NCI-H2196 treated with DMSO at 0.1 percent for 48 hours (cell line): Measurements from ENCODE around the gene ATG7.
"Not testable (repeated sequence)": the region's sequence is repeated elsewhere in the genome, so short reads cannot be mapped to it uniquely, and the experiment has no call there.

ENCODE experiments used
- DNase-seq: peaks from one replicate; lab custom pipeline; 2025; ENCODE audit not compliant: unreplicated experiment; lab: John Stamatoyannopoulos, UW

Gene ATG7

DNA sequence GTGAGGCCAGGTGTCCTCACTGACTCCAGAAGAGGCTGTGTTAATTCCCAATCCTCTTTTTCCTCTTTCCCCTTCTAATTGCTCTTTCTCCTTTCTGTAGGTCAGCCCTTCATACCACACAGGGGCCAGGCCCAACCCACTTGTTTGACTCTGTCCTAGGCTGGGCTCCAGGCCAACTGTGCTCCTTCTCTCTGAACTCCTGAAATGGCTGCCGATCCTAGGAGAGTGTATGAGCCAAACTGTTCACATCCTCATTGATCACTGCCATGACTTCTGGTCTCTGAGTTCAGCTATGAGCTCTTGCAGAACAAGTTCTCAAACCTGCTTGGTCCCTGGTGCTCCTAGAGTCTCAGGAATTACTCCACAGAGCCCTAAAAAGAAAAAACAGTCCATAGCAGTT lies 226.4 kb downstream of the ATG7 start:
- peak; percentile 54 for DNase-seq

DNA sequence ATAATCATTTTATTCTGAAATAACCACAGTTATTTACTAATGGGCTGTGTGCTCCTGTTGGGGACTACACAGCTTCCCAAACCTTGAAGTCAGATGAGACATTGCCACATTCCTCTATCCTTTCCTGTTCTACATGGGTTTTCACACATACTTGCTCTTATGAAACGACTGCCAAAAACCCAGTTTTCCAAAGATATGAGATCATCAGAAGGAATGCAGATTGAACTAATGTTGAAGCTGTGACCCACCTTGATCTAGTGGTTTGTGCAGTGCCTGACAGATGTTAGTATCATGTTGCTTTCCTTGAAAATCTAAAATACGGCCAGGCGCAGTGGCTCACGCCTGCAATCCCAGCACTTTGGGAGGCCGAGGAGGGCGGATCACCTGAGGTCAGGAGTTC lies 226.9 kb downstream of the ATG7 start:
- DNase-seq = no peak

DNA sequence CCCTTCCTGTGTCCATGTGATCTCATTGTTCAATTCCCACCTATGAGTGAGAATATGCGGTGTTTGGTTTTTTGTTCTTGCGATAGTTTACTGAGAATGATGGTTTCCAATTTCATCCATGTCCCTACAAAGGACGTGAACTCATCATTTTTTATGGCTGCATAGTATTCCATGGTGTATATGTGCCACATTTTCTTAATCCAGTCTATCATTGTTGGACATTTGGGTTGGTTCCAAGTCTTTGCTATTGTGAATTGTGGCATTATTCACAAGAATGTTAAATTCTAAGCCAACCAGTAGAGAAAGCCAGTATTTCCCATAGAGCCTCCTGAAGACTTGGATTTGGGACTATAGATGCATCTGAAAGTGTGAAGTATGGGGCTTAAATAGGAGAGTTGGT lies 230.2 kb downstream of the ATG7 start:
- not testable (repeated sequence) for DNase-seq

DNA sequence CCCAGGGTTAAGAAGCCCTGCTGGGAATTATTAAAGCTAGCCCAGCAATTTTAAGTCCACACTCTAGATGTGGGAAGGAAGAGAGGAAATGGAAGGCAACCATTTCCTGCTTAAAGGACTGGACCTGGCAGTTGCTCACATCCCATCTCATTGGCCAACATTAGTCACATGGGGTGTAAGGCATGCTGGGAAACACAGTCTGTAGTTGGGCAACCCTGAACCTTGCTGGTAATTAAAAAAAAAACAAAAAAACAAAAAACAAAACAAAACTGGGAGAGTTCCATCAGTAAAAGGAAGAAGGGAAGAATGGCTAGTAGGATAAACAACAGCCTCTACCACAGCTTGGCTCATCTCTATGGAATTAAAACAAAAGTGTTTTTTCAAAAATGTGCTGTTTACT lies 235.5 kb downstream of the ATG7 start:
- DNase-seq = no peak

DNA sequence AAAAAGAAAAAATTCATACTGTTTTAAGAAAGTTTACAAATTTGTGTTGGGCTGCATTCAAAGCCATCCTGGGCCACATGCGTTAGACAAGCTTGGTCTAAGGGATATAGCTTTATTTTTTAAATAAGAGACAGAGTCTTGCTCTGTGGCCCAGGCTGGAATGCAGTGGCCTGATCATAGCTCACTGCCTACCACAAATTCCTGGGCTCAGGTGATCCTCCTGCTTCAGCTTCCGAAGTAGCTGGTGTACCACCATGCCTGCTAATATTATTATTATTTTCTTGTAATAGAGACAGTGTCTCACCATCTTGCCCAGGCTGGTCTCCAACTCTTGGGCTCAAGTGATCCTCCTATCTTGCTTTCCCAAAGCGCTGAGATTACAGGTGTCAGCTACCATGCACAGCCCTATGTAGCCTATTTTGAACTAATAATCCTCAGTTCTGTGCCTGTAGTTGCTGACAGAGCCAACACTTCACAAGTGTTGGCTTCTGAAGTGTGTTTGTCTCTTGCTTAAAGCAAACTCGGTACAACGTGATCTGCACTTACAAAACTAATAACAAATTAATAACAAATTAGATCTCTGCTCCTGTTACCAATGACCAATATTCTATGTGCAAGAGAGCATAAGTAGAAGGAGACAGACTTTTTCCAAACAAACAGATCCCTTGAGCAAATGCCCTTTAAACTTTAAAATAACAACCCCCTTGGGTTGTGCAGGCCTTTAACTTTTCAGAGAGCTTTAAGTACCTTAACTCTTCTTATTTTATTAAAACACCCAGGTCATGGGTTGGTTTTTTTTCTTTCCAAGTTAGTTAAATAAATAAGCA lies 236.4 kb downstream of the ATG7 start:
- no peak for DNase-seq

DNA sequence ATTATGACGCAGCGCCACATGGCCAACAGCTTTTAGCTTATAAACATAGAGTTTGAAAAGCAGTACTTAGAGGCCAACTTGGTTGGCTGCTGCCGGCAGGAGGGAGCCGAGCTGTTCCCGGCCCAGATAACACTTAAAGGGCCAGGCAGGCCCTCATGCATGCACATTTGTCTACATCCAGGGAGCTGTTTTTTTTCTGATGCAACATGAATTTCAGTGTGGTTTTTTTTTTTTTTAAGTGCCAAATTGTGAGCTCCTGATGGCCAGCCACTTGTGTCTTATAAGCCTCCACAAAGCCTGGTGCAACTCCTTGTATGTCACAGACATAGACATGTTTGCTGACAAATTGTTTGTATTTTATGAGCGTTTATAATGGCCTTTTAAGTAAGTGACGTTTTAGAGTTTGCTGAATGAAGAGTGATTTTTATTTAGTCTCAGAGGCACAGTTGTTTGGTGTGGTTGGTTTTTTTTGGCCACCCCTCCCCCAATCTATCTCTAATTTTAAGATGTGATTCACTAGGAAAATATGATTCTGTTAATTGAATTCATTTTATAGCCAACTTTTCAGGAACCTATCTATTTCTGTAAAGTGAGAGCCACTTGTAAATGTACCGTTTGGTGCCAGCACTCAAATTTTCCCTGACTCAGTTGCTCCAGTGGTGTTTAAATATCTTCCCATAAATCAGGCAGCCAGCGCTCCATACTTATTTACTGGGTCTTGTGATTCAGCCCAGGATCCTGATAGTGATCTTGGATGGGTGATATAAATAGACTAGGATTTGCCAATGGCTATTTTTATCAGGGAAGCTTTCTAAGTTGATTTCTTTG lies 237.2 kb downstream of the ATG7 start:
- DNase-seq = no peak

DNA sequence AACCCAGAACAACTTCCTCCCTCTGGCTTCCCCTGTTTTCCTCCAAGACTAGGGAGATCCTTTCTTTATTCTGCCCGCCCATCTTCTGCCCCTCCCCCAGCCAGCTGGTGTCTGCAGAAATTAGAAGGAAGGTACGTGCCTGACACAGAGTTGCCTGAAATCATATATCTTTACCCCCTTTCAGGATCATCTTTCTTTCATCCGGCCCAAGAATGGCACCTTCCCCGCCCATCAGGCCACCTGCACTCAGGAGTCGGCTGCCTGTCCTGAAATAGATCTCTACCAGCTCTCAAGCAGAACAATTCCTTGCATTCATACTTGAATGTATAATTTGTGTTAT lies 237.8 kb downstream of the ATG7 start:
- DNase-seq = no peak

DNA sequence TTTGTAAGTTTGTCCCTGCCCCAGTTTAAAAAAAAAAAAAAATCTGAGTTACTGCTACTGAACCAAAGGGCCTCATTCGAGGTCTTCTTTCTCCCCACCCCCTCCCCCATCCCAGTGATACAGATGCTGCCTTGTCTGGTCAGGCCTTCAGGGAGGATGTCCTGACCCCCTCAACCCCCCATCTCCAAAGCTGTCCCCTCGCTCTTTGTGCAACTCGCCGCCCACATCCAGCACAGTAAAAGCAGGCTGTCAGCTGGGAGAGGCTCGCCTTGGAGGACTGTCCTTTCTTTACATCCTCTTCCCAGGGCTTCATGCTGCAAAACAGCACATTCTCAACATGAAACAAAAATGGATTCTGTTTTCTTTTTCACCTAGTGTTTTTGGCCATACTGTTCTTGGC lies 238.2 kb downstream of the ATG7 start:
- DNase-seq = no peak

DNA sequence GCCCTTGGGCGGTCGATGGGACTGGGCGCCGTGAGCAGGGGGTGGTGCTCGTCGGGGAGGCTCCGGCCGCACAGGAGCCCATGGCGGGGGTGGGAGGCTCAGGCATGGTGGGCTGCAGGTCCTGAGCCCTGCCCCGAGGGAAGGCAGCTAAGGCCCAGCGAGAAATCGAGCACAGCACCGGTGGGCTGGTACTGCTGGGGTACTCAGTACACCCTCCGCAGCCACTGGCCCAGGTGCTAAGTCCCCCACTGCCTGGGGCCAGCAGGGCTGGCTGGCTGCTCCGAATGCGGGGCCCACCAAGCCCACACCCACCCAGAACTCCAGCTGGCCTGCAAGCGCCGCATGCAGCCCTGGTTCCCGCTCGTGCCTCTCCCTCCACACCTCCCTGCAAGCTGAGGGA lies 239.4 kb downstream of the ATG7 start:
- DNase-seq = not testable (repeated sequence)

DNA sequence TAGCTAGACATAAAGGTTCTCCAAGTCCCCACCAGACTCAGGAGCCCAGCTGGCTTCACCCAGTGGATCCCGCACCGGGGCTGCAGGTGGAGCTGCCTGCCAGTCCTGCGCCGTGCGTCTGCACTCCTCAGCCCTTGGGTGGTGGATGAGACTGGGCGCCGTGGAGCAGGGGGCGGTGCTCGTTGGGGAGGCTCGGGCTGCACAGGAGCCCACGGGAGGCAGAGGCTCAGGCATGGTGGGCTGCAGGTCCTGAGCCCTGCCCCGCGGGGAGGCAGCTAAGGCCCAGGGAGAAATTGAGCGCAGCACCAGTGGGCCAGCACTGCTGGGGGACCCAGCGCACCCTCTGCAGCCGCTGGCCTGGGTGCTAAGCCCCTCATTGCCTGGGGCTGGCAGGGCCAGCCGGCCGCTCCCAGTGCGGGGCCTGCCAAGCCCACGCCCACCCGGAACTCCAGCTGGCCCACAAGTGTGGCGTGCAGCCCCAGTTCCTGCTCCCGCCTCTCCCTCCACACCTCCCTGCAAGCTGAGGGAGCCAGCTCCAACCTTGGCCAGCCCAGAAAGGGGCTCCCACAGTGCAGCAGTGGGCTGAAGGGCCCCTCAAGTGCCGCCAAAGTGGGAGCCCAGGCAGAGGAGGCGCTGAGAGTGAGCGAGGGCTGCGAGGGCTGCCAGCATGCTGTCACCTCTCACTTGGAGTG lies 241.1 kb downstream of the ATG7 start:
- DNase-seq = not testable (repeated sequence)

DNA sequence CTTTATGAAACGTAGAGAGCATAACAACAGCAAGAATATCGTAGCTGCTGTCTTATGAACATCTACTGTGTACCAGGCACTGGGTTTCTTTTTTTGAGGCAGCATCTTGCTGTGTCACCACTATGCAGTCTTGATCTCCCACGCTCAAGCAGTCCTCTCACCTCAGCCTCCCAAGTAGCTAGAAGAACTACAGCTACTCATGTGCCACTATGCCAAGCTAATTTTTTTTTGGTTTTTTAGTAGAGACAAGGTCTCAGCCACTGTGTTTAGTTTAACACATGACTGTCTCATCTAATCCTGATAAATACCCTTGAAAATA lies 241.6 kb downstream of the ATG7 start:
- DNase-seq = no peak

DNA sequence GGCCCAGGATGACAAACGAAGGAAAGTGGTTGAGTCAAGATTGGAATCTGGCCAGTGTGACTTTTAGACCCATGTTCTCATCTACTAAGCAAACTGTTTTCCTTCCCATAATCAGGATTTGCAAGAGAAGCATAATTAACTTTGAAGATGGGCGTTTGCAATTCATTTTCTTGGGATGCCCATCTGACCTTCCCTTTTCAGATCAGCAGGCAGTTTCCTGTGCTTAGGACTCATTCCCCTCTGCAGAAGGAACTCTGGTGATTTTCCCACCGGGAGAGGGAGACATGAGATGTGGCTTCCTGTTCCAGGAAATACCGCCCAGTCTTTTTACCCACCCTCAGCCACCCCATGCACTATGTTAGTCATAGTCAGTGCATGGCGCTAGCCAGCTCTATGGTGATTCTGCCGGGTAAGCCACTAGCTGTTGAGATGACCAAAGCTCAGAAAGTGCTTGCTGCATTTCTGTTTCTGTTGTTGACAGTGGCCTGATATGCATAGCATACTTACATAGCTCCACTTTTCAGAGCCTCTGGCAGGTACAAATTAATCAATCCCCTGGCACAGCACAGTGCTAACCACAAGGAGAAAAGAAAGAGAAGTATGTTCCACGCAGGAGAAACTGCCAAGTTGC lies 242.1 kb downstream of the ATG7 start:
- DNase-seq = no peak

DNA sequence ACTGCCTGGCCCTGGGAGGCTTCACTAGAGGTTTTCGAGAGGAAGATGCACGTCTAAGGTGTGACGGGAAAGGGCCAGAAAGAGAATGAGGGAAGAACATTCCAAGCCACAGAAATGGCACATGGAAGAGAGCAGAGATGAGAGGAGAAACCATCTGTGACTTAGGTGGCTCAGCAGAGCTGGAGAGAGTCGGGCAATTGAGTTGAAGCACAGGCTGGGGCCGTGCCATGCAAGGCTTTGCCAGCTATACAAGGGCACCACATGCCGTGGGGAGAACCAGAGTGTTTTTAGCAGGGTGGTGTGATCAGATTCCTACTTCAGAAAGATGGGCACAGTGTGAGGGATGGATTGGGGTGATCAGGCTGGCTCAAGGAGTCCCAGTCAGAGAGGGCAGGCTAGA lies 245.4 kb downstream of the ATG7 start:
- no peak for DNase-seq

DNA sequence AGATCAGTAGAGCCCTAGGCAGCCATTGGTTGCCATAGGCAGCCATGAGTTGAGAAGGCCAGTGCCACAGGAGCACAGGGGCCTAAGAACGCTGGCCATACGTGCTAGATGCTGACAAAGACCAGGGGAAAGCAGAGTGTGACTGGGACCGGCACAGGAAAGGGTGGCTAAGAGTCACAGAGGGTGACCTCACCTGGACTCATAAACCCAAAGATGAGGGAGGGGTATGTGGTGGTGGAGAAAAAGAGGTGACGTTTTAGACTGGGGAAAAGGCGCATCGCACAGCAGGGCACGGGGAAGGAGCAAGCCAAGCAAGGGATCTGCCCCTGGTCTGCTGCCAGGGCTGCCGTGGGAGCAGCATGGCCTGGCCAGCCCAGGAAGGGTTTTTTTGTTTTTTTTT lies 249.0 kb downstream of the ATG7 start:
- DNase-seq = no peak

DNA sequence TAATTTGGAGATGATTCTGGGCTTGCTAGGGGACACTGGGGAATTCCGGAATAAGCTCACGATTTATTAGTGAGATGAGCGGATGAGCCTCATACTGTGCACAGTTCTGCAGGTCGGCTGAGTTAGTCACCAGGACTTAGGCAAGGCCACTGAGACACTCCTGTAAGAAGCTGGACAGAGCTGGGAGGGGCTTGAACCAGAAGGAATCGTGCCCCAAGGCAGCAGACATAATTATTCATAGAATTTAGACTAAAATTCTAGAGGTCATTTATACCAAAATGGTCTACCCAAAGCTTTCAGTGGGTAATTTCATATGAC lies 250.2 kb downstream of the ATG7 start:
- no peak for DNase-seq

DNA sequence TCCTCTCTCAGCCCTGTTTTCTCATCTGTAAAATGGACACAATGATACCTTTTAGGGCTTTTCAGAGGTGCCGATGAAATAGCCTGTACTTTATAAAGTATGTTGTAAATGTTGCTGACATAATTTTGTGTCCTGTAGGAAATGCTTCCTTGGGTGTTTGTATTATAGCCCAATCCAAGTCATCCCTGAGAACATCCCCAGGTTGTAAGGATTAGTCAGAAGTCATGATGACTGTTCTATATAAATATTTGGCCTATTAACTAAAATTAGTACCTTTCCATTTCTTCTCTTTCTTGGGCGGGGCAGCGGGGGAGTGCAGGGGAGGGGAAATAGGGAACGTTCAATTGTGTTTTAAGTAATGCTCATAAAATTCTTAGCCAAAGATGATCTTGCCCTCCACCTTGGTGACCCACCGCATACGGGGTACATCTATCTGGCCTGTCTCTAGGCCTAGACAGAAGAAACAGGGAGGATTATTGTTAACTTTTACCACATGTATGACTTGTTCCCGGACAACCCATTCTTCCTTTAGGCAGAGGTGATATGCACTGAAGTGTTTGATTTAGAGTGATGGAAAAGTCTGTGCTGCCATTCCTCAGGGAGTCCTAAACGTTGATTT lies 250.9 kb downstream of the ATG7 start:
- no peak for DNase-seq

DNA sequence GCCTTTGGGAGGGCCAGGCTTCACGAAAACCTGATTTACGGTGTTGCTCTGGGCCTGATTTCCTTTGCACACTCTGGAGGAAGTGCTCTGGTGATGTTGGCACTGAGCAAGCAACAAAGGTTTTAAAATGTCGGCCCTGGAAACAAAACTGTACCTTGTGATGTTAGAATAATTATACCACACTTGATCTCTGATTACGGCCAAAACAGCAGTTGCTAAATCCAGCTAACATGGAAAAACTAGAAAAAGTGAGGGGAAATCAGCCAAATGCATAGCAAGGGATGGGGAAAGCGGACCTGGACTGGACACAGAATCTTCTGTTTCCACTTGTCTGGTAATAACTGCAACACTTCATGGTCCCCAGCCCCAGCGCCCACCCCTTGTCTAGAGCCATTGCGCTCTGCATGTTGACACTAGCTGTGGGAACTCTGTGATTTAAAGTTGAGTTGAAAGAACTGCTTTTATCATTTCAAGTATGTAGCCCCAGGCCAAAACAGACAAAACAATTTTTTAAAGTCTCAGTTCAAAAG lies 251.4 kb downstream of the ATG7 start:
- no peak for DNase-seq

DNA sequence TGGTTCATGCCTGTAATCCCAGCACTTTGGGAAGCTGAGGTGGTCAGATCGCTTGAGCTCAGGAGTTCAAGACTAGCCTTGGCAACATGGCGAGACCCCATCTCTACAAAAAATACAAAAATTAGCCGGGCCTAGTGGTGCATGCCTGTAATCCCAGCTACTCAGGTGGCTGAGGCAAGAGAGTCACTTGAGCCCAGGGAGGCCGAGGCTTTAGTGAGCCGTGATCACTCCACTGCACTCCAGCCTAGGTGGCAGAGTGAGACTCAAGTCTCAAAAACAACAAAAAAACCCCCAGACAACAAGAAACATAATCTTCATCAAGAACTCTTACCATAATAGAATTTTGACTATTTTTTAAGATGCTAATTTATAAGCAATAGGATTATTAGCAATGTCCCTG lies 253.9 kb downstream of the ATG7 start:
- not testable (repeated sequence) for DNase-seq

DNA sequence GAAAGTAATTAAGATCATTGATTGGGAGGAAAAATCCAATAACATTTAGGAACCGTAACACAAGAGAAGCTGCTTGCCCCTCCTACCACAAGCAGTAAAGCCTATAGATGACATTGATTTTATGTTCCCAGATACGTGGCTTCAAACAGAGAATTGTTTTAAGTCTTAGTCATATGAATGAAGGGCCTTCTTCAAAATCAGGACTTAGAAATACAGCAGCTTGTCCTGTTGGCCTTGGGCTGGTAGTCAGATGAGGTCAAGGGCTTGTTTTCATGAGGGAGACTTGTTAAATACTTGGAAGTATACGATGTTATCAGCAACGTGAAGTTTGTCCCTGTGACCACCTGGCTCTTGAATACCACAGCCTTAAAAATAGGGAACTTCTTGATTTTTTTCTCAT lies 257.1 kb downstream of the ATG7 start:
- DNase-seq = no peak

DNA sequence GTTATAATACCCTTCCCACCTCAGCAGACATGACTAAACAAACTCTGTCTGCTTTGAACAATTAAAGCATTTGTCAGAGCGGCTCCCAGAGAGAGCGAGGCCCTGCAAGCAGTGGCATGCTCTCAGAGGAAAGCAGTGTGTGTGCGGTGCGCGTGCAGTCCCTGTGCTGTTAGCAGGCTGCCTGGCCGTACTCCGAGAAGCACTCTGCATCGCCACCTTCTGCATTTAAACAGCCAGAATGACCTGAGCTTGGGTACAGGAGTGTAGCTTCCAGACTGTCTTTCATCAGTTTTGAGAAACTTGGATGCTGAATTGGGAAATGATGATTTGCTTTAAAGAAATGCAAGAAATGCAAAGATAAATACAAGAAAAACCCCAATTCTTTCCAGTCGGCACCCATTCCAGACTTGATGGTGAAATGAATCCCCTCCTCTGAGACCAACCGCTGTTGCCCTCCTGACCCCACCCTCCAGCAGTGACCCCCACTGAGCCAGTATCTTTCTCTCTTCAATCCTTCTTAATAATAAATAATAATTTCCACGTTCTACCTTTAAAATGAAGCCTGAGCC lies 258.0 kb downstream of the ATG7 start:
- no peak for DNase-seq

DNA sequence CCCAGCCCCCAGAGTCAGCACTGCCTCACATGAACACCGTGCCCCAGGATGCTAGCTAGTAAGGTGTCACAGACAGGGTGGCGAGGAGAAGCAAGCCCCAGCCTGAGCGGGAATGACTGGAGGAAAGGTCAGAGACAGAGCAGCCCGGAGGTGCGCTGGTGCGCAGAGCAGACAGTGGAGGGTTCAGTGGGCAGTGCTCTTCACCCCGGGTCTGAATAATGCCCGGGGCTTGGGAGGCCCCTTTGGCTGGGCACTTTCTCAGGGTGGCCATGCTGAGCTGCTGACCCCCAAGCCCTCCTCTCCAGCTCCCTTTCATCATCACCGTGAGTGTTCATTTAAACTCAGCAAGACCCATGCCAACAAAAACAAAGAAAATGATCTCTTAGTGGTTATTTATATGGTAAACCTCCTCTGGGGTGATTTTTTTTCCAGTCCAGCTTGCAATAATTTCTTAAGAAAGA lies 260.8 kb downstream of the ATG7 start:
- no peak for DNase-seq
